RWPE2 (cell line): ENCODE measurements around the gene ZNF302.

Experiments
- ATAC-seq: fragments of 200-7000 bp; cut with Tn5 transposase; 3 replicates; pipeline ENCODE4 v1.9.1; 2021; ENCODE audit warnings: low read depth
- DNase-seq: peaks from one replicate; pipeline ENCODE4 v3.0.0-alpha.2; 2020; ENCODE audit warnings: low spot score
- H3K27ac ChIP-seq: fragments of 450-650 bp; 2 replicates; pipeline ENCODE4 v1.5.1; 2017; ENCODE audit warnings: mild to moderate bottlenecking; ENCODE audit not compliant: poor library complexity, severe bottlenecking
- H3K27me3 ChIP-seq: fragments of 250-450 bp; sonication (Bioruptor Pico); 2 replicates; pipeline ENCODE4 v1.5.1; 2021; ENCODE audit warnings: mild to moderate bottlenecking, moderate library complexity; ENCODE audit not compliant: insufficient read depth, poor library complexity, severe bottlenecking
- H3K36me3 ChIP-seq: fragments of 250-450 bp; sonication (Bioruptor Pico); 2 replicates; pipeline ENCODE4 v1.5.1; 2020; ENCODE audit warnings: low read depth, mild to moderate bottlenecking, moderate library complexity
- H3K4me1 ChIP-seq: fragments of 250-450 bp; sonication (Bioruptor Pico); 2 replicates; pipeline ENCODE4 v1.5.1; 2021; ENCODE audit warnings: mild to moderate bottlenecking, moderate library complexity; ENCODE audit not compliant: insufficient read depth, poor library complexity, severe bottlenecking
- H3K4me3 ChIP-seq: fragments of 250-450 bp; sonication (Bioruptor Pico); 2 replicates; pipeline ENCODE4 v1.5.1; 2021; ENCODE audit warnings: mild to moderate bottlenecking, moderate library complexity; ENCODE audit not compliant: severe bottlenecking
- H3K9me3 ChIP-seq: fragments of 250-450 bp; sonication (Bioruptor Pico); 2 replicates; pipeline ENCODE4 v1.5.1; 2021; ENCODE audit warnings: mild to moderate bottlenecking, moderate library complexity; ENCODE audit not compliant: severe bottlenecking
- TF ChIP-seq, protein P1 (sequence below): fragments of 450-650 bp; IDR thresholded peaks from one replicate; pipeline ENCODE4 v1.5.1; 2017; ENCODE audit warnings: mild to moderate bottlenecking, moderate library complexity; ENCODE audit not compliant: poor library complexity, severe bottlenecking

The ZNF302 gene

DNA sequence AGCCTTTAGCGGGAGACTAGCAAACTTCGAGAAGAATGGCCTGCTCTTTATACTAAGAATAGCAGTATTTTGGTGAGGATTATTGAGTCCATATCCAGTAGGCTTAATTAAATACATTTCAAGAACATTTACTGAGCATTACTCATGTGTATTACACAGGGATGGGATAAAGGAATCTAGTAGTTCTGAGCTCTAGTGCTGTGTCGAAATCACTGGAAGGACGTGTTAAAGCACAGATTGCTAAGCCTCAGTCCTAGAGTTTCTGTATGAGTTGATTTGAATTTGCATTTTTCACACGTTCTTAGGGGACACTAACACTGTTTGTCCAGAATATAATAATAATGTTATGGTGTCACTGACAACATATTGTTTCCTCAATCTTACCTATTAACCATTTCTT lies 9.0 kb downstream of the ZNF302 start:
- TF ChIP-seq, protein P1, sequence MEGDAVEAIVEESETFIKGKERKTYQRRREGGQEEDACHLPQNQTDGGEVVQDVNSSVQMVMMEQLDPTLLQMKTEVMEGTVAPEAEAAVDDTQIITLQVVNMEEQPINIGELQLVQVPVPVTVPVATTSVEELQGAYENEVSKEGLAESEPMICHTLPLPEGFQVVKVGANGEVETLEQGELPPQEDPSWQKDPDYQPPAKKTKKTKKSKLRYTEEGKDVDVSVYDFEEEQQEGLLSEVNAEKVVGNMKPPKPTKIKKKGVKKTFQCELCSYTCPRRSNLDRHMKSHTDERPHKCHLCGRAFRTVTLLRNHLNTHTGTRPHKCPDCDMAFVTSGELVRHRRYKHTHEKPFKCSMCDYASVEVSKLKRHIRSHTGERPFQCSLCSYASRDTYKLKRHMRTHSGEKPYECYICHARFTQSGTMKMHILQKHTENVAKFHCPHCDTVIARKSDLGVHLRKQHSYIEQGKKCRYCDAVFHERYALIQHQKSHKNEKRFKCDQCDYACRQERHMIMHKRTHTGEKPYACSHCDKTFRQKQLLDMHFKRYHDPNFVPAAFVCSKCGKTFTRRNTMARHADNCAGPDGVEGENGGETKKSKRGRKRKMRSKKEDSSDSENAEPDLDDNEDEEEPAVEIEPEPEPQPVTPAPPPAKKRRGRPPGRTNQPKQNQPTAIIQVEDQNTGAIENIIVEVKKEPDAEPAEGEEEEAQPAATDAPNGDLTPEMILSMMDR: no peak
- DNase-seq: no peak
- peaks cover 34% of the 10 kb centered on the region for H3K36me3 ChIP-seq

DNA sequence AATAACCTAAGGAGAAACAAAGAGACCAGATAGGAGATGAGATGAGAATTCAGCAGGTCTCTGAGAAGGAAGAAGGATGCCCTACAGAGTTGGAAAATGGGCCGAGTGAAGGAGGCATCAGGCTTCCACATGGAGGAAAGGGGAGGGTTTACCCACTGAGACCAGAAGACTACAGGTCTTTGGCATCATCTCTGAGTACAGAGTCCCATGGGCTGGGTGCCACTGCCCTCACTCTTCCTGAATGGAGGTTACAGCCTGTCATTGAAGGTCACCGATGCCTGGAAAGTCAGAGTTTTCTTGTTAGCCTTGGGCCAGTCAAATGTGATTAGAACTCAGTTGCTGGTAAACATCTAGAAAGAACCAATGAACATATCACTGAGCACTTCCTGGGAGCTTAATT lies 9.9 kb downstream of the ZNF302 start:
- Histone ChIP-seq H3K36me3 (peaks cover 25% of the 10 kb centered on the region), H3K27me3 (no peaks in the 10 kb centered on the region), H3K4me3 (no peak overlapping the region), H3K27ac (no peak overlapping the region), H3K9me3 (peaks cover 23% of the 10 kb centered on the region), H3K4me1 (no peaks in the 10 kb centered on the region)
- TF ChIP-seq, protein P1: no peak
- no peak for DNase-seq
- ATAC-seq: no peak

More for the DNA sequence above, 9.0 kb downstream of the ZNF302 start:
- H3K9me3 ChIP-seq: peaks cover 23% of the 10 kb centered on the region
- no peaks in the 10 kb centered on the region for H3K4me1 ChIP-seq
- H3K27me3 ChIP-seq: no peaks in the 10 kb centered on the region
- ATAC-seq: no peak
- H3K4me3 ChIP-seq: no peak overlapping the region
- no peak overlapping the region for H3K27ac ChIP-seq

DNA sequence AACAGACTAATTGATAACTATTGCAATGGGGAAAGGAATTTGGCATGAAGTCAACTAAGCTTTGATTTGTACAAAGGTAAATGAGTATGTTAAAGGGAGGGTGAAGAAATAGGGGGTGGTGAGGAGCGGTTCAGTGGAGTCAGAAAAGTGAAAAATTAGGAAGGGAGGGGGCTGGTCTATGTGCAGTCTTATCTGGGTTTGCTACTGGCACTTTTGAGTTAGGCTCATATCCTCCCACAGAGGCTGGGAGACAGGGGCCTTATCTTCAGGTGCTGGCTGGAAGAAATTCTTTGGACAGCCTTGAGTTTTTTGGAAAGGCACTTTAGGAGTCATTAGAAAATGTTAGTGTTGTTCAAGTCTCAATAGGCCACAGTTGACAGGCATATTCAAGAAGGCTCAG lies 11.1 kb downstream of the ZNF302 start:
- H3K27me3 ChIP-seq: no peaks in the 10 kb centered on the region
- ATAC-seq: no peak

DNA sequence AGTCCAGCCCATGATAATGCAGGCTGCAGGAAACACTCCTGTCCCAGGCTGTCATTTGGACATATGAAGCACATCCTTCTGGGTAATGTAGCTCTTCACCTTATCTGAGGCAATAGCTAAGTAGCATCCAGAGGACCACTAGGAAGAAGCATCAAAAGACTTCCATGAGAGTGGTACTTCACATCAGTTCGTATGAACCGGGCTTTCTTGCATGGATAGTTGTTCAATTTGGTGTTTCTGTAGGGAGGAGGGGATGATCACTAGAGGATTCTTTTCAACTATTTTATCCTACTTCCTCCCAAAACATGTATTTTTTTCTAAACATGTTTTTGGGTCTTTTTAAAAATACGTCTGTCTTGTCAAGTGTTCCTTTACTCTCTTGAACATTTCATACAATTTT lies 12.9 kb downstream of the ZNF302 start:
- DNase-seq (no peak), ATAC-seq (no peak)
- Histone ChIP-seq H3K4me1 (no peaks in the 10 kb centered on the region), H3K27me3 (no peaks in the 10 kb centered on the region), H3K27ac (no peak overlapping the region), H3K36me3 (peaks cover 2% of the 10 kb centered on the region; the same call in 1 of the 2 replicates), H3K9me3 (peaks cover 9% of the 10 kb centered on the region), H3K4me3 (no peak overlapping the region)
- TF ChIP-seq, protein P1: no peak

More for the DNA sequence above, 11.1 kb downstream of the ZNF302 start:
- peaks cover 19% of the 10 kb centered on the region for H3K9me3 ChIP-seq
- TF ChIP-seq, protein P1: no peak
- DNase-seq: no peak
- H3K4me1 ChIP-seq: no peaks in the 10 kb centered on the region
- no peak overlapping the region for H3K27ac ChIP-seq
- peaks cover 13% of the 10 kb centered on the region for H3K36me3 ChIP-seq
- no peak overlapping the region for H3K4me3 ChIP-seq

DNA sequence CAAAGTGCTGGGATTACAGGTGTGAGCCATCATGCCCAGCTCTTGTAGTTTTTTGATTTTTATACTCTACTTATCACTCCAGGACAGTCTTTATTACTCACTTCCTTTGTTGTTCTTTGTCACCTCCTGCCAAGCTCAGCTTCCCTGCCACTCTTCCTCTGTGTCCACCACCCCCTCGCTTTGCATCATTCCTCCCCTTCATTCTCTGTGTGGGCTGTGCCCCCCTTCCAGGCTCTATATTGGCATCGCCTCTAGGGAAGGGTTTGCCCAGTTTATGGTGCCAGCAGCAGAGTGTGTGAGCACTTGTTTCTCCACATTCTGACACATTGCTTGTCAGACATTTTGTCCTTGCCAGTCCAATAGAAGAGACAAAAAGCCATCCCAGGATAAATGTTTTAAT lies 15.1 kb downstream of the ZNF302 start:
- ATAC-seq (no peak), DNase-seq (no peak)
- Histone ChIP-seq H3K27ac (no peak overlapping the region), H3K4me1 (no peaks in the 10 kb centered on the region), H3K9me3 (no peaks in the 10 kb centered on the region), H3K27me3 (no peaks in the 10 kb centered on the region), H3K36me3 (no peaks in the 10 kb centered on the region), H3K4me3 (no peak overlapping the region)
- TF ChIP-seq, protein P1: no peak
